Left ventricle myocardium inferior (tissue), 1 donor: ENCODE data around the gene WNT9A. TPM values are rescaled to one million over a fixed set of nuclear protein-coding genes. Genes with fewer than 3 reads are reported as not detected.

Source experiments
- DNase-seq: peaks from one replicate; pipeline ENCODE4 v3.0.0-alpha.2; 2020
- H3K27ac ChIP-seq: fragments of 200-600 bp; replicated peaks from 2 replicates; pipeline ENCODE4 v1.8.0; 2021
- H3K27me3 ChIP-seq: fragments of 200-600 bp; 2 replicates; pipeline ENCODE4 v1.8.0; 2021; ENCODE audit warnings: low read depth
- H3K36me3 ChIP-seq: fragments of 200-600 bp; 2 replicates; pipeline ENCODE4 v1.8.0; 2021
- H3K4me1 ChIP-seq: fragments of 200-600 bp; 2 replicates; pipeline ENCODE4 v1.8.0; 2021
- H3K4me3 ChIP-seq: fragments of 200-600 bp; 2 replicates; pipeline ENCODE4 v1.8.0; 2021; ENCODE audit warnings: mild to moderate bottlenecking, moderate library complexity
- H3K9me3 ChIP-seq: fragments of 200-600 bp; replicated peaks from 2 replicates; pipeline ENCODE4 v1.8.0; 2021
- CTCF ChIP-seq: fragments of 200-600 bp; IDR thresholded peaks from 2 replicates; pipeline ENCODE4 v1.8.0; 2021; ENCODE audit warnings: antibody characterized with exemption, mild to moderate bottlenecking, borderline replicate concordance
- intact Hi-C: fragments of 100-400 bp; cut with micrococcal nuclease; formaldehyde crosslinking; loops from one replicate; pipeline ENCODE4 v1.11.0; 2022
- total RNA-seq: library from RNA; stranded (reverse); fragmentation: NEBNext Ultra II Directional; extraction: Animal tissue kit (Norgen Biotek cat#: 25700); gene quantifications from one replicate; pipeline ENCODE4 v1.2.1, GENCODE V29; 2021
- donor health status: DM: no; HTN: yes; CAD: no; lungs with severe emphysema.

The WNT9A gene
- total RNA-seq, 1 donor from 2014 or later: 4.8 TPM

GRCh38 chr1:227914801-227915563, 32.8 kb downstream of the WNT9A start:
- Histone ChIP-seq H3K4me3 (no peak overlapping the region), H3K27ac (no peak overlapping the region), H3K4me1 (no peaks in the 10 kb centered on the region), H3K27me3 (no peaks in the 10 kb centered on the region), H3K36me3 (no peaks in the 10 kb centered on the region), H3K9me3 (no peaks in the 10 kb centered on the region)
- TF ChIP-seq CTCF: no peak
- no peak for DNase-seq
- intact Hi-C loops: no loop called here

- intact Hi-C loops: no loop called here
- H3K27ac ChIP-seq: no peak overlapping the region
- no peak for DNase-seq
- no peaks in the 10 kb centered on the region for H3K9me3 ChIP-seq
- H3K4me3 ChIP-seq: no peak overlapping the region
- no peaks in the 10 kb centered on the region for H3K36me3 ChIP-seq
- no peak for TF ChIP-seq CTCF
- no peaks in the 10 kb centered on the region for H3K4me1 ChIP-seq
- H3K27me3 ChIP-seq: no peaks in the 10 kb centered on the region
Measured at GRCh38 chr1:227913764-227914721, 33.7 kb downstream of the WNT9A start.

GRCh38 chr1:227913396-227913763, 34.4 kb downstream of the WNT9A start:
- no peak overlapping the region for H3K4me3 ChIP-seq
- no peaks in the 10 kb centered on the region for H3K9me3 ChIP-seq
- no peak overlapping the region for H3K27ac ChIP-seq
- intact Hi-C loops: no loop called here
- no peaks in the 10 kb centered on the region for H3K27me3 ChIP-seq
- no peak for DNase-seq
- no peak for TF ChIP-seq CTCF
- H3K36me3 ChIP-seq: no peaks in the 10 kb centered on the region
- no peaks in the 10 kb centered on the region for H3K4me1 ChIP-seq

GRCh38 chr1:227912866-227913265, 34.9 kb downstream of the WNT9A start:
- H3K4me3 ChIP-seq: no peak overlapping the region
- H3K27ac ChIP-seq: no peak overlapping the region
- intact Hi-C loops: no loop called here
- H3K4me1 ChIP-seq: no peaks in the 10 kb centered on the region
- no peaks in the 10 kb centered on the region for H3K9me3 ChIP-seq
- DNase-seq: no peak
- no peak for TF ChIP-seq CTCF
- H3K27me3 ChIP-seq: no peaks in the 10 kb centered on the region
- H3K36me3 ChIP-seq: no peaks in the 10 kb centered on the region

GRCh38 chr1:227911376-227911775, 36.4 kb downstream of the WNT9A start:
- Histone ChIP-seq H3K27ac (no peak overlapping the region), H3K4me3 (no peak overlapping the region), H3K9me3 (no peaks in the 10 kb centered on the region), H3K27me3 (peaks cover 5% of the 10 kb centered on the region), H3K36me3 (no peaks in the 10 kb centered on the region), H3K4me1 (no peaks in the 10 kb centered on the region)
- no peak for TF ChIP-seq CTCF
- DNase-seq: no peak
- intact Hi-C loops: no loop called here
